Measurements from ENCODE around the gene WFS1. TPM values are rescaled to one million over a fixed set of nuclear protein-coding genes. Genes with fewer than 3 reads are reported as not detected.

WFS1 gene
- total RNA-seq, 1 experiment from 2014 or later: 9.3 TPM

DNA sequence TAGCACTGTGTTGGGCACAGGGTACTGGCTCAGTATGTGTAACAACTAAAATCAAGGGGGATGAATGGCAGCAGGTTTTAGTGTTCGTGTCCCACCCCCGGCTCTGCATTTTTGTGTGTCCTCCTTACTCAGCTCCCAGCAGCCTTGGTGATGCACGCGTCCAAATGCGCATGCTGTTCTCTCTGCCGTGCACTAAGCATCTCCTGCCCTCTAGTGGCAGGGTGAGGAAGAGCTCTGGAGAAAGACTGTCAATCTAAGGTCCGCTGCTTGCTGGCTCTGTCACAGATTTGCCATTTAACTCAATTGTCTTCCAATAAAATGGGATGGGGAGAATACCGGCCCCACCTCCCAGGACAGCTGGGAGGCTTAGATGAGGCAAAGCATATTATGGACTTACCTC lies 61.4 kb downstream of the WFS1 start:
- in situ Hi-C loops (cut with HindIII; ENCODE audit: low sequenced_read_pairs): no loop called here
- DNase-seq (ENCODE audit: low spot score): no peak

DNA sequence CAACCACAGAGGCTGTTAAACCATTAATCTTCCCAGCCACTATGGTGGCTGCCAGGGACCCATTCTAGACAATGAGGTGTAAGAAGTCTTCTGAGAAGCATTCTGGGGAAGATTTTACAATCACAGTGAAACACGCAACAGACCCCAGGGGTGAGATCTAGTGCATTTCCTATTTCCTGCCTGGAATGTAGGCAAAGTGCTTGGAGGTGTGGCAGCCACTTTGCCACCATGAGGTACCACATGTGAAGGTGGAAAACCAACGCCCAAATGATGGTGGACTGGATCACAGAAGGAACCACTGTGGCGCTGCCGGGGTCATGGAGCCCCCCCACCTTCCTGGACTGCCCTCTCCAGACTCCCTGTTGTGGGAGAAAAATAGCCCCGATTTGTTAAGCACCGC lies 61.8 kb downstream of the WFS1 start:
- no peak for DNase-seq (ENCODE audit: low spot score)
- in situ Hi-C loops (cut with HindIII; ENCODE audit: low sequenced_read_pairs): no loop called here

DNA sequence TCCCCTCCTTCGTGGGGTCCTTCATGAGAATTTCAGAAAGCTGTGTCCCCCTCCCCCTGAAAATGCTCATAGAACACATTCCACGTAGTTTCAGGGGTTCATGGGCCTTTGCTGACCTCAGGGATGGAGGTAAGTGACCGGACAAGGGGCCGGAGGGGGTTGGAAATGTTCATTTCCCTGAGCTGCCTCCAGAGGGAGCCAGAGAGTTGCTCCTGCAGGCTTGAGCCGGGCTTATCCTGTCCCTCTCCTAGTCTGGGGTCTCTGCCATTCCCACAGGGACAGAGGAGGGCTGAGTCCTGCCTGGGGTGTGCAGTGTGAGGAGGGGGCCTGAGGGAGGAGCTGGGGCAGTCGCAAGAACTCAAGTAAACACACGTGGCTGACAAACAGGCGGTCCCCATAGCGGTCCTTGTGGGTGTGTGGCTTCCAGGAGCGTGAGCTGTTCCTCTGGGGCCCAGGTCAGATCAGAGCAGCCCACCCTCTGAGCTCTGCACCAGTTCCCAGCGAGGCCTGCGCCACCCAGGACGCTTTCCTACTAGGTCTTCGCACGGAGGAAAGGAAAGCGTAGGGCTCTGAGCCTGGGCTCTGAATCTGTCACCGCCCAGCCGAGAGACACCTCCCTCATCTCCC lies 62.5 kb downstream of the WFS1 start:
- in situ Hi-C loops (cut with HindIII; ENCODE audit: low sequenced_read_pairs): no loop called here
- peak; percentile 55 for DNase-seq (ENCODE audit: low spot score)

DNA sequence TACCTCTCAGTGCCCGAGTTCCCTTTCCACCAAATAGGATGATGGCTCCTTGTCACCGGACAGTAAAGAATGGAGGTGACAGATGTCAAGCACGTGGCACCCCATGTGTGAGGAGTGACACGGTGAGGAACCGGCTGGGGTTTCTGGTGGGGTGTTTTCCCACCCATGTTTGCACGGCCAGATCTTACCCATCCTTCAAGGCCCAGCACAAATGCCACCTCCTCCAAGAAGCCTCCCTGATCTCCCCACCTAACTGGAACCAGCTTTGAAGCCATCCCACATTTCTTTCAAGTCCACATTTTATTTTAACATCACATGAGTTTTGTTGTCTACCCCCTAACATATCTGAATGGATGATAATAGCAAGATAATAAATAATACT lies 63.0 kb downstream of the WFS1 start:
- in situ Hi-C loops (cut with HindIII; ENCODE audit: low sequenced_read_pairs): no loop called here

DNA sequence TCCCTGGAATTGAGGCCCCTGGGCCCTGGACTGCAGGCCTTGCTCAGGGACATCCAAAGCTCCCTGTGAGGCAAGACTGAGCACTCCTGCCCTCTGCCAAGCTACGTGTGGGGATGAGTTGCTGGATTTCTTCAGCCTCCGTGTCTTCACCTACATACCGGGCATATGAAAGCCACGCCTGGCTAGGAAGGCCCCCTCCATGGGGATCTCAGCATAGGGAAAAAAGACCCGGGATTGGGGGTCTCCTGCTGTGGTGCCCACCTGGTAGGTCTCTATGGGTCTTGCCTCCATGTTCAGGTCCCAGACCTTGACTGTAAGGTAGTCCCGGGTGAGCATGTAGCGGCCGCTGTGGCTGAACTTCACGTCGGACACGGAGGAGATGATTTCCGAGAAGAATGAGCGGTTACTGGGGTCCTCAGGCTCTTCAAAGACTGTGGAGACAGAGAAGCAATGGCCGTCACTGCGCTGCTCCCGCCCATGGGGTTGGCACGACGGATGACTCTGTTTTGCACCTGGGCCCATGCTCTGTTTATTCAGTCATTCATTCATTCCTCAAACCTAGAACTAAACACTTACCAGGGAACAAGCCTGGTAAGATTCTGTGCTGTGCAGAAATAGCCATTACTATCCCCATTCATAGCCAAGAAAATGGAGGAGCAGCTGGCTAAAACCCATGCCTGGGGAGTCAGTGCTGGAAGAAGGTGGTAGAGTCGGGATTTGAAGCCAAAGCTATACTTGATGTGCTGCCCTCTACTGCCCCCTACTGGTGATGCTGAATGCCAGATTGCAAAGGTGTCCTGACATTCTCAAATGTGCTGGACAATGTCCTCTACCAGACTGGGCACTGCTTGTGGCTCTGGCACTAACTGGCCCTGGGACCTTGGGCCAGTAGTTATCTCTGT lies 63.9 kb downstream of the WFS1 start:
- DNase-seq (ENCODE audit: low spot score): no peak
- in situ Hi-C loops (cut with HindIII; ENCODE audit: low sequenced_read_pairs): no loop called here

More for the DNA sequence above, 63.0 kb downstream of the WFS1 start:
- no peak for DNase-seq (ENCODE audit: low spot score)

DNA sequence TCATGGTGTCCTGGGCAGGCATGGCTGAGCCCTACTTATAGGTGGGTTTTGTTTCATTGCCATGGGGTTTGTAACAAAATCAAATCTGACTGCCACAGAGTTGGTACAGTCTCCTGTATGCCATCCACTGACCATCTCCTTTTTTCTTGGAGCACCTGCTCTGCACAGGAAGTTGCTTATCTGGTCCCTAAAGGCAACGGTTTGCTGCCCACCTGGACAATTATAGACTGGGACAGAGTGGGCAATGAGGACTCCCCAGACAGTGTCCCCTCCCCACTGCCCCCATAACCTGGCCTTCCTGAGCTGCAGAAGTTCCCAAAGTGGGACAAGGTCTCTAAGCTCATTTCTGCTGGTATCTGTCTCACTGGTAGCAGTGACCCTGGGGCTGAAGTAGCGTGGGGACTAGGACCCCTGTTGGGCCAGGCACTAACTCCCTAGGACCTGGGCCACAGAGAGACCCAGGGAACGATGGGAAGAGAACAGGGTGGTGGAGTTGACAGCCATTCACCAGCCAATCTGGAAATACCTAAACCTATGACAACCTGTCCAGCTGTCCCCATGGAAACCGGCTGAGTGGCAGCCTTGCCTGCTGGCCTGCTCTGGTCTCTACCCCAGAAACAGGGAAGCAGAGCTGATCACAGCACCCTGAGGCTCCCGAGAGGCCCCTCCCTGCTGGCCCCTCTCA lies 64.7 kb downstream of the WFS1 start:
- no peak for DNase-seq (ENCODE audit: low spot score)
- in situ Hi-C loops (cut with HindIII; ENCODE audit: low sequenced_read_pairs): no loop called here

DNA sequence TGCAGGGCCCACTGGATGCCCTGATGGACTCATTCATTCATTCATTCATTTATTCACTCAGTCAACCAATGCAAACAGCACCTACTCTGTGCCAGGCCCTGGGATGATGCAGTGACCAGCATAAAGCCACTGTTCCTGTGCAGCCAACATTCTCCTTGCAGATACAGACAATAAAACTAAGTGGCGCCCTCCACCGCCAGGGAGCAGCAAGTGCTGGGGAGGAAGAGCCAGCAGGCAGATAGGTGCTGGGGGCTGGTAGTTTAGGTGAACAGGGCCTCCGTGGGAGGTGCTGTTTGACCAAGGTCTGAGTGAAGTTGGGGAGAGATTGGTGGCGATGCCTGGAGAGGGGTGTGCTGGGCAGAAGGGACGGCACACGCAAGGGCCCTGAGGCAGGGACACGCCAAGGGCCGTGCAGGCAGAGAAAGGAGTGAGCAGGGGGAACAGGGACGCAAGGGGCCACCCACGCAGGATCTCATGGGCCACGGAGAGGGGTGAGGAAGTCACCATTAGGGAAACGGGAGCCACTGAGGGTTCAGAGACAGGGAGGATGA lies 65.5 kb downstream of the WFS1 start:
- DNase-seq (ENCODE audit: low spot score): no peak
- in situ Hi-C loops (cut with HindIII; ENCODE audit: low sequenced_read_pairs): no loop called here

DNA sequence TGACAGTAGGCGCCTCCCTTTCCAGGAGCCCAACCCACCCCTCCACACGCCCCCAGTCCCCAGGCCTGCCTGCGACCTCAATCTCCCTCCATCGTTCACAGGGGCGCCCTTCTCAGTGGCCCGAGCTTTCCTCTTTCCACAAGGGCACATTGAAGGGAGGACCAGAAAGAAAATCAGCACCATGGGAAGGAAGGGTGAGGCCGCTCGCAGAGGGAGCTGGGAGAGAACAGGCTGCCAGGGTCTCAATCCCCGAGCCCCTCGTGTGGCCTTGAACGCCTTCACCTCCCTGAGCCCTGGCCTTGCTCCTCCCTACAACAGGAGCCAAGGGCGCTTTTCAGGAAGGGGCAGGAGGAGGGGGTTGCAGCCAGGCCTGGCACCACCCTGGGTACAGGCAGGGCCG lies 66.5 kb downstream of the WFS1 start:
- no peak for DNase-seq (ENCODE audit: low spot score)
- in situ Hi-C loops (cut with HindIII; ENCODE audit: low sequenced_read_pairs): no loop called here

DNA sequence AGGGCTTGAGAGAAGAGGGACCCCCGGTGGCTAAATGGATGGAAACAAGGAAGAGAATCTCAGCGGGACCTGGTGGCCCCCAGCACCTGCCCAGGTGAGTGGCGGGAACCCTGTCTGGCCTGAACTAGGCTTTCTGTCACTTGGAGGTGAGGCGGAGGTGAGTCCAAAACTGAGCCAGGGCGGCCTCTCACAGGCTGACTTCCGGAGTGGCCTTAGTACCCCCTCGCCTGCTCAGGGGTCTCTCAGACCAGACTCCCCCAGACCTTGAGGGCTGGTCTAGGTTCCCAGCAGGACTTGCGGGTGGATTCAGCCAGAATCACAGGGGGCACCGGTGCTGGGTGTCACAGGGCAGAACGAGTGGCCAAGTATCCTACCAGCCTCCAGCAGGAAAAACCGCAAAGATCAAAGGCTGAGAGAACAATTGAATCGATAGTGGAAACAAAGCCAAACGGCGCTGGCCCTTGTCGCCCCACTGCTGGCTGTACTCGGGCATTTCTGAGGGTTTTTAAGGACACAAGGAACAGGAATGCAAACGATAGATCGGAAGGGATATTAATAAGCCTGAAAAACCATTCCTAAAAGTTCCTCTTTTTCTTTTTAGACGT lies 67.8 kb downstream of the WFS1 start:
- in situ Hi-C loops (cut with HindIII; ENCODE audit: low sequenced_read_pairs): no loop called here
- no peak for DNase-seq (ENCODE audit: low spot score)

DNA sequence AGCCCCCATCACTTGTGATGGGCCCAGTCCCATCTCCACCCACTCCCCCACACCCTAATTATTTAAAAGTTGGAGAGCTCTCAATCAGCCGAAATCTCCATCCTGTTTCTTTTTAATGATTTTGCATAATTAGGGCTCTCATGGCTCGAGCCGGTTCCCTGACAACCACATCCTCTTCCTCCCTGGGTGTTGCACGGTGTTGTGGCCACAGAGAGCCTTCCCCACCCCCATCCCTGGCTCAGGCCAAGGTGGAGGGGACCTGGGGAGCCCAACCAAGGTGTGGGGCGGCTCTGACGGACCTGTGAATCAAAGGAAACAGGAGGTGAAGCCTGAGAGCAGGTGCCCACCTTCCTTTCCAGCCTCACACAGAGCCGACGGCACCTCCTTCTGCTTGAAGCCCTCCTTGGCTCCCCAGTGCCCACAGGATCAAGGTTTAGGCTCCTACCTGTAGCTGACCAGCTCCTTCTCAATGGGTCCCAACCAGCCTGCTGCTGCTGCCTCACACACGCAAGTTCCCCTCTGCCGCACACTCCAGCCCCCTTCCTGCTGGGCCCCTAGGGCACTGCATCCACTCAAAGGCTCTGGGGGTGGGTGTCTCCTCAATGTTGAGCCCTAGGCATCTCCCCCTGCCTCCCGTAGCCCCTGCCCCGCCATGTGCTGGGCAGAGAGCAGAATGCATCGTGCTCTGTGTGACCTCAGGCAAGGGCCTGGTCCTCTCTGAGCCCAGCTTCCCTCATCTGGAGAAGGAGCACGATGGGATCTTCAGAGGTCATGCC lies 68.7 kb downstream of the WFS1 start:
- DNase-seq (ENCODE audit: low spot score): no peak
- in situ Hi-C loops (cut with HindIII; ENCODE audit: low sequenced_read_pairs): no loop called here

DNA sequence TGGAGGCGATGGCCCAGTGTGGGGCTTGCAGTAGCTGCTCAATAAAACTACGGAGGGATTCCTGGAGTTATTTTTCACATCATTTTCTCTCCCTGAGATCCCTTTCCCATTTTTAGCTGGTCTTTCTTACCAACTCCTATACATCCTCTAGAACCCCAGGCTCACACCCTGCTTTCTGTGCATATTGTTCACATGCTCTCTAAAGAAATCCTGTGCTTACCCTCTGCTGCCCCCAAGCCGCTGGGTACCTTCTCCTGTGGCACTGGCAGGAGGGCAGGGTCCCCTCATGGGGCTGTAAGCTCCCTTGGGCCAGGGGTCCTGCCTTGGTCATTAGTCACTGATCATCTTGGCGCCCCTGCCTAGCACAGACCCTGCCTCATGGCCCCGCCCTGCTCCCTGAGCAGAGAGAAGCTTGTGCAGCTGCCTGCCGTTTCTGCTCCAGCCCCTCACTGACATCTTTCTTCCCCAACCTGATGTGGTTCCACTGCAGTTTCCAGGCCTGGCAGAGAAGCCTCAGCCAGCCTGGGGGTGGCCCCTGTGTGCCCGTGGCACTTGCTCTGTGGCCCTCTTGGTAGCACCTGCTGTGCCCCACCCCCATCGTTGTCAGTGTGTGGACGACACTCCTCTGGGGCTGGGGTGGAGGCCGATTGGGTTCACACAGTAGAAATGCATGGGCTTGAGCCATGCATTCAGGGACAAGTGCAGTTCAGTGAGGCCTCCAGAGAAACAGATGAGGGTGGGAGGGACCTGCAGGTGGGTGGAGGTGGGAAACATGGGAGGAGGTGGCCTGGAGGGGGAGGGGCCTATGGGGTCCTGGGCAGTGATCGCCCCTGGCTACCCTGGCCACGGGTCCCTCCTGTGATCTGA lies 69.5 kb downstream of the WFS1 start:
- DNase-seq (ENCODE audit: low spot score): no peak
- in situ Hi-C loops (cut with HindIII; ENCODE audit: low sequenced_read_pairs): no loop called here

DNA sequence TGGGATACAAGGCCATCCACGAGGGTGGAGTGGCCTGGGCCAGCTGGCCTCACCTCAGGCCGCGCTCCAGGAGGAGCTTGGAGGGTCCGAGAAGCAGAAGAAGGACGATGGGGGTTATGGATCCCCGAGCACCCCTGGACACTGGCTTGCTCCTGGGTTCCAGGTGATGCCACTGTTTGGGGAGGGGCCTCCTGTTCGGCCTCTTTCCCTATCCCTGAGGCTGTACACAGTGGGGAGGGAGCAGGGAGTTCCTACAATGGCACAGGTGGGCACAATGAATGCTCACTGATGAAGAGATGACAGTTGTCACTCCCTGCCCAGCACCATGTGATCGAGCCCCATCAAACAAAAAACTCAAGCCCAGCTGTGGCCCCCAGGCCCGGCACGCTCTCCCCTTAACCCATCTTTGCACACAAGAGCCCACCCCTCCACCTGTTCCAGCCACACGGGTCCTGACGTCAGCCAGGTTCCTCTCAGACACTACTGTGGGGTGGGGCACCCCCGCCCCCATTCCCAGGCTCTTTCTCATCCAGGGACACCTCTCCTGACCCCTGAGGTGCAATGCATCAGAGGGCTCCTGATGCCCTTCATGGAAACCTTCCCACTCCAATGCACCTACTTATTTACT lies 70.3 kb downstream of the WFS1 start:
- in situ Hi-C loops (cut with HindIII; ENCODE audit: low sequenced_read_pairs): no loop called here
- no peak for DNase-seq (ENCODE audit: low spot score)

DNA sequence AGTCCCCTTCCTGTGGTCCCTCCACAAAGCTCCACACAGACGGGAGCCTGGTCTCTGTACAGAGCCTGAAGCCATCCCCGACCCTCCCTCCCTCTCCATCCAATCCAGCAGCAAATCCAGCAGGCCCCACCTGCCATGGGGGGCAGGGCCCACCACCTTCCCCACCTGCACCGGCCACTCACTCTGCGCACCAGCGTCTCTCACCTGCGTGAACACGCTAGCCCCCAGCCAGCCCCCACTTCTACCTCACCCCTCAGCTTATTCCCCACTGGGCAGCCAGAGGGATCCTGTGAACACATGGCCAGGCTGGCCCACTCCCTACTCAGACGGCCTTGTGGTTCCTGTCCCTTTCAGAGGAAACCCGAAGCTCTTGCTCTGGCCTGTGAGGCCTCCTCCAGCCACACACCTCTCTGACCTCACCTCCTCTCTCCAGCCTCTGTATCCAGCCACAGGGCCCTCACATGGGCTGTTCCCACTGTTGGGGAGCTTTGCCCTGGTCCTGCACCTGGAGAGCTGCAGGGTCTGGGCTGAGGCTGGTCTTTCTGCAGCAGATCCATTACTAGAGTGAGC lies 70.9 kb downstream of the WFS1 start:
- no peak for DNase-seq (ENCODE audit: low spot score)
- in situ Hi-C loops (cut with HindIII; ENCODE audit: low sequenced_read_pairs): no loop called here

DNA sequence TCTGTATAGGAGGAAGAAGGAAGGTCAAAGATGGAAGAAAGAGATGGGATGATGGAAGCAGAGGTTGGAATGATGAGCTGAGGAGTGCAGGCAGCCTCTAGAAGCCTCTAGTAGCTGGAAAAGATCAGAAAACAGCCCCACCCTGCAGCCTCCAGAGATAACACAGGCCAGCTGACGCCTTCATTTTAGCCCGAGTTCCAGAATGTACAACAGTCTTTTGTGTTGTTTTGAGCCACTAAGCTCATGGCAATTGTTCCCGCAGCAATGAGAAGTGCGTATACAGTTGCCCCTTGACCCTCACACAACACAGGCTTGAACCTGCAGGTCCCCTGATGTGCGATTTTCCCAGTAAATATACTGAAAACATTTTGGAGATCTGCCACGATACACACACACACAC lies 72.0 kb downstream of the WFS1 start:
- in situ Hi-C loops (cut with HindIII; ENCODE audit: low sequenced_read_pairs): no loop called here
- DNase-seq (ENCODE audit: low spot score): no peak

DNA sequence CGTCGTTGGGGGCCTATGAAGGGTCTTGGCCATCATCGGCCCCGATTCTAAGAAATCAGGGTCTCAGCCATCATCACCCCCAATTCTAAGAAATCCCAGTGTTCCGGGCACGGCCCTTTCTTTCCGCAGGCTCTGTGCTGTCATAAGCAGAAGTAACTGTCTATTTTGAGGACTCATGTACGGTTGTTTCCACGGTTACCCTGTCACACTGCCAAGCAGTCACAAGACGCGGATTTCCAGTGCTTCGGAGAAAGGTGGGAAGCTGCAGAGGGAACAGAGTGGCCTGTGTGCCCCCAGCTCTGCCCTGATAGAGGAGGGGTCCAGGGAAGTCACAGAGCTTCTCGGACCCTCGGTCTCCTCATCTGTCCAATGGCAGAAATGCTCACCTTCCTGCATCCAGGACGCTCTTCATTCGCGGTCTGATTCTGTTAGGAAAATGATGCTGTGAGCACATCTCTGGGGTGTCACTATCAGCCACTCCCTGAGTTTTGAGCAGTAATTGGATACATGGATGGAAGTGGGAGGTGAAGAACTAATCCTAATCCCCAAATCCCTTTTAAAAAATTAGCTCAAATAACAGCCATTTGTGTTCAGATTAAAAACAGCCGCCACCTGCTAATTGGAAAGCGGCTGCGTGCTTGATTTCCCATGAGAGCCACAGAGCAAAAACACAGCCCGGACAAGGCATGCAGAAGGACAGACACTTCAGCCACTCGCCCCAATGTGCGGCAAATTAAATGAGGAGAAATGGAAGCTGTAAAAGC lies 73.1 kb downstream of the WFS1 start:
- in situ Hi-C loops (cut with HindIII; ENCODE audit: low sequenced_read_pairs): no loop called here
- peak; percentile 90 for DNase-seq (ENCODE audit: low spot score)

DNA sequence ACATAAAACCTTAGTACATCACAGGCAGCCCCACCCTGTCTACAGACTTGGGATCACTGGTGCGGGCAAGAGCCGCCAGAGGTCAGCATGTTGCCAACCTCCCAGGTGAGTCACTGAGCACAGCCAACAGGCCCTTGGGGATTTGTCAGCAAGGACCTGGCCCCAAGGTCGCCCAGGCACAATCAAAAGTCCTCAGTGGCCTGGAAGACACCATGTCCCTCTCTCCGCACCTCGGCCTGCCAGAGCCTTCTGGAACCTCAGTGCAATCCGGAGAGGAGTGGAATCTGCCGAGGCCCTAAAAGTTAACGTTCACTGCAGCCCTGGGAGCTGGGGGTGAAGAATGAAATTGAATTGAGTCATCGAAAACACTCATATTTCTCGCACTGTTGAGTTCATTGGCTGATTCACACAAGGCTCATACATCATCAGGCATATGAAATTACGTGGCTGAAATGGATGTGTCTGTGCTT lies 74.3 kb downstream of the WFS1 start:
- DNase-seq (ENCODE audit: low spot score): peak; percentile 35

More for the DNA sequence above, 74.3 kb downstream of the WFS1 start:
- in situ Hi-C loops (cut with HindIII; ENCODE audit: low sequenced_read_pairs): no loop called here
